Body of pancreas (tissue), 4 donors: ENCODE data around the gene ANXA6.

Experiments used
- CTCF ChIP-seq, 7 experiments: fragments of 450-650 bp in 4 of 7; fragments of 200-600 bp in 3 of 7; sonication (generic) in 3 of 7; IDR thresholded peaks; one replicate each; pipeline ENCODE4 v1.5.1; 2016 to 2019; ENCODE audit warnings: antibody characterized with exemption in 7 of 7
- POLR2A ChIP-seq, 3 donors: fragments of 450-650 bp; IDR thresholded peaks; one replicate each; pipeline ENCODE4 v1.6.1; 2016; ENCODE audit warnings: antibody characterized with exemption in 3 of 3, mild to moderate bottlenecking in 2 of 3

DNA sequence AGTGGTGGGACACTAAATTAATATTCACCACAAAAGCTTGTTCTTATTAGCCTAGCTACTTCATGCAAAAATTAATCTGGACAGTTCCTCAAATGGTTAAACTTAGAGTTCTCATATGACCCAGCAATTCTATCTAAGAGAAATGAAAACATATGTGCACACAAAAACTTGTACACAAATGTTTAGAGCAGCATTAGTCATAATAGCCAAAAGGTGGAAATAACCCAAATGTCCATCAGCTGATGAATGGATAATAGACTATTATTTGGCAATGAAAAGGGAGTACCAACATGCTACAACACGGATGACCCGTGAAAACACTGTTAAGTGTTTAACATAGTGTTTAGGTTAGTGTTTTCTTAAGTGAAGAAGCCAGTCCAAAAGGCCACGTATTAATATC, 43.9 kb downstream of the ANXA6 start:
- TF ChIP-seq CTCF (IDR thresholded peaks at IDR 0.05) (no peak), POLR2A (IDR thresholded peaks at IDR 0.05) (no peak)
